Transverse colon (tissue), 4 donors: ENCODE data around the gene TNFRSF17.

Source experiments
- EP300 ChIP-seq: sonication (generic); formaldehyde crosslinking; IDR thresholded peaks from one replicate; pipeline ENCODE4 v1.6.1; 2017; ENCODE audit warnings: antibody characterized with exemption, low read depth
- POLR2A ChIP-seq: fragments of 450-650 bp; IDR thresholded peaks from one replicate; pipeline ENCODE4 v1.6.1; 2016; ENCODE audit warnings: antibody characterized with exemption, mild to moderate bottlenecking, moderate library complexity
- POLR2AphosphoS5 ChIP-seq, 3 donors: sonication (generic); formaldehyde crosslinking; IDR thresholded peaks; one replicate each; pipeline ENCODE4 v1.6.1; 2016; ENCODE audit warnings: antibody characterized with exemption in 3 of 3
- TF ChIP-seq, protein P1 (sequence below), 5 experiments: fragments of 200-600 bp in 3 of 5; fragments of 450-650 bp in 2 of 5; sonication (generic) in 3 of 5; IDR thresholded peaks; 1 replicate in 2 of 5; 2 replicates in 3 of 5; pipeline ENCODE4 v1.5.1; 2016 to 2017; ENCODE audit warnings: antibody characterized with exemption in 5 of 5, inconsistent platforms in 3 of 5, mild to moderate bottlenecking in 2 of 5, moderate library complexity in 1 of 5

GRCh38 chr16:11978080-11978479 lies 13.1 kb downstream of the TNFRSF17 start:
- TF ChIP-seq, protein P1, sequence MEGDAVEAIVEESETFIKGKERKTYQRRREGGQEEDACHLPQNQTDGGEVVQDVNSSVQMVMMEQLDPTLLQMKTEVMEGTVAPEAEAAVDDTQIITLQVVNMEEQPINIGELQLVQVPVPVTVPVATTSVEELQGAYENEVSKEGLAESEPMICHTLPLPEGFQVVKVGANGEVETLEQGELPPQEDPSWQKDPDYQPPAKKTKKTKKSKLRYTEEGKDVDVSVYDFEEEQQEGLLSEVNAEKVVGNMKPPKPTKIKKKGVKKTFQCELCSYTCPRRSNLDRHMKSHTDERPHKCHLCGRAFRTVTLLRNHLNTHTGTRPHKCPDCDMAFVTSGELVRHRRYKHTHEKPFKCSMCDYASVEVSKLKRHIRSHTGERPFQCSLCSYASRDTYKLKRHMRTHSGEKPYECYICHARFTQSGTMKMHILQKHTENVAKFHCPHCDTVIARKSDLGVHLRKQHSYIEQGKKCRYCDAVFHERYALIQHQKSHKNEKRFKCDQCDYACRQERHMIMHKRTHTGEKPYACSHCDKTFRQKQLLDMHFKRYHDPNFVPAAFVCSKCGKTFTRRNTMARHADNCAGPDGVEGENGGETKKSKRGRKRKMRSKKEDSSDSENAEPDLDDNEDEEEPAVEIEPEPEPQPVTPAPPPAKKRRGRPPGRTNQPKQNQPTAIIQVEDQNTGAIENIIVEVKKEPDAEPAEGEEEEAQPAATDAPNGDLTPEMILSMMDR (IDR thresholded peaks at IDR 0.05) = no peak
- TF ChIP-seq POLR2A = no peak
- no peak for TF ChIP-seq POLR2AphosphoS5 (IDR thresholded peaks at IDR 0.05)
- no peak for TF ChIP-seq EP300
